HT-29 (cell line): Measurements from ENCODE around the gene RRAGB. TPM values are rescaled to one million over a fixed set of nuclear protein-coding genes. Genes with fewer than 3 reads are reported as not detected.

Source experiments
- DNase-seq: peaks from one replicate; pipeline ENCODE4 v3.0.0-alpha.2; 2015; ENCODE audit warnings: low spot score
- total RNA-seq: library from RNA; depleted of rRNA; stranded (reverse); fragments of >200 nt; shearing (Covaris generic); gene quantifications from 2 replicates; pipeline ENCODE4 v1.2.3, GENCODE V29; 2014; rRNA removed

RRAGB gene
- total RNA-seq, 1 experiment from 2014 or later, result 10.4 TPM

- no peak for DNase-seq
Measured at GRCh38 chrX:55767100-55767499, 49.6 kb downstream of the RRAGB start.

- DNase-seq, result peak; percentile 35
Measured at GRCh38 chrX:55774419-55774818, 56.9 kb downstream of the RRAGB start.

- DNase-seq, result no peak
Measured at GRCh38 chrX:55777596-55777995, 60.0 kb downstream of the RRAGB start.

- no peak for DNase-seq
Measured at GRCh38 chrX:55778322-55778721, 60.8 kb downstream of the RRAGB start.

GRCh38 chrX:55783723-55784122 is 66.2 kb downstream of the RRAGB start:
- DNase-seq, result no peak

GRCh38 chrX:55787063-55787462 is 69.5 kb downstream of the RRAGB start:
- no peak for DNase-seq

- DNase-seq, result no peak
Measured at GRCh38 chrX:55787727-55788126, 70.2 kb downstream of the RRAGB start.

- DNase-seq, result no peak
Measured at GRCh38 chrX:55794405-55794804, 76.9 kb downstream of the RRAGB start.

- DNase-seq, result no peak
Measured at GRCh38 chrX:55796496-55796895, 78.9 kb downstream of the RRAGB start.

GRCh38 chrX:55801811-55802210 is 84.3 kb downstream of the RRAGB start:
- DNase-seq, result peak; percentile 22

Other genes with a start within 250 kb of the RRAGB start
- gene USP51, start 227.9 kb upstream of the RRAGB start, total RNA-seq, result not detected in 2 replicates
- gene FOXR2, start 94.3 kb upstream of the RRAGB start, total RNA-seq, result not detected in 2 replicates